GM21423 (cell line): Measurements from ENCODE around the gene TCAP.
"Not testable (repeated sequence)": the region's sequence is repeated elsewhere in the genome, so short reads cannot be mapped to it uniquely, and the experiment has no call there.

Experiments
- ATAC-seq: cut with Tn5 transposase; IDR thresholded peaks from one replicate; pipeline ENCODE4 v1.9.1; 2021; ENCODE audit warnings: mild to moderate bottlenecking, moderate library complexity; ENCODE audit not compliant: unreplicated experiment

Gene TCAP

GRCh38 chr17:39677542-39678339 is 12.6 kb downstream of the TCAP start:
- ATAC-seq, result no peak

- no peak for ATAC-seq
These were observed 13.4 kb downstream of the TCAP start for GRCh38 chr17:39678340-39679116.

GRCh38 chr17:39679521-39680192 is 14.5 kb downstream of the TCAP start:
- ATAC-seq, result no peak

- ATAC-seq, result no peak
These were observed 18.3 kb downstream of the TCAP start for GRCh38 chr17:39683295-39683939.

GRCh38 chr17:39684369-39685192 is 19.4 kb downstream of the TCAP start:
- no peak for ATAC-seq

- no peak for ATAC-seq
These were observed 22.0 kb downstream of the TCAP start for GRCh38 chr17:39687101-39687545.

GRCh38 chr17:39687546-39688474 is 22.7 kb downstream of the TCAP start, which contains the start of gene PGAP3:
Gene PGAP3 (minus strand): TSS chr17:39688057. CDS start chr17:39688014, 43 bp downstream.
- peak; percentile 87 for ATAC-seq

GRCh38 chr17:39688475-39688835 is 23.3 kb downstream of the TCAP start:
- ATAC-seq, result no peak

GRCh38 chr17:39688945-39689344 is 23.8 kb downstream of the TCAP start:
- ATAC-seq, result no peak

- ATAC-seq, result no peak
These were observed 29.4 kb downstream of the TCAP start for GRCh38 chr17:39694593-39694992.

GRCh38 chr17:39695089-39695474 is 29.9 kb downstream of the TCAP start:
- ATAC-seq, result no peak

GRCh38 chr17:39696731-39697130 is 31.6 kb downstream of the TCAP start:
- ATAC-seq, result no peak

GRCh38 chr17:39697961-39698360 is 32.8 kb downstream of the TCAP start:
- ATAC-seq, result no peak

- not testable (repeated sequence) for ATAC-seq
These were observed 34.1 kb downstream of the TCAP start for GRCh38 chr17:39699157-39699817.

- ATAC-seq, result no peak
These were observed 34.6 kb downstream of the TCAP start, which contains the start of gene ERBB2 for GRCh38 chr17:39699818-39700147. Gene ERBB2 (plus strand): TSS chr17:39700064. CDS start chr17:39700239, 175 bp downstream.

- ATAC-seq, result no peak
These were observed 35.2 kb downstream of the TCAP start for GRCh38 chr17:39700148-39700987.

- no peak for ATAC-seq
These were observed 36.0 kb downstream of the TCAP start for GRCh38 chr17:39701012-39701783.
